DMS153 treated with DMSO at 0.1 percent for 48 hours (cell line): ENCODE results near the gene ZHX3.

Experiments used
- DNase-seq: peaks from one replicate; lab custom pipeline; 2025; ENCODE audit not compliant: unreplicated experiment; lab: John Stamatoyannopoulos, UW

ZHX3 gene

DNA sequence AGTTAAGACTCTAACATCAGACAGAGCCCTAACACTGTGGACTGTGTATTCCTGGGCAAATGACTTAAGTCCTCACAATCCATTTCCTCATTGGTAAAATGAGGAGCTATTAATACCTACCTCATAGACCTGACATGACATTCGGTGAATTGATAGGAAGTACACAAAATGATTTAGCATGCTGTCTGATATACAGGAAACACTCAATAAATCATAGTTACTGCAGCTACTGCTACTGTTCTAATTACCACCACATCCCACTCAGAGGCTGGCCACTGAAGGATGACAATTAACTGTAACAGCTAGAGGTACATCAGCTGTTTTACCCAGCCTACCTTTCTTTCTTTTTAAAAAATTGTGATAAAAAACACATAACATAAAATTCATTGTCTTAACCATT, 92.4 kb downstream of the ZHX3 start:
- DNase-seq: no peak

DNA sequence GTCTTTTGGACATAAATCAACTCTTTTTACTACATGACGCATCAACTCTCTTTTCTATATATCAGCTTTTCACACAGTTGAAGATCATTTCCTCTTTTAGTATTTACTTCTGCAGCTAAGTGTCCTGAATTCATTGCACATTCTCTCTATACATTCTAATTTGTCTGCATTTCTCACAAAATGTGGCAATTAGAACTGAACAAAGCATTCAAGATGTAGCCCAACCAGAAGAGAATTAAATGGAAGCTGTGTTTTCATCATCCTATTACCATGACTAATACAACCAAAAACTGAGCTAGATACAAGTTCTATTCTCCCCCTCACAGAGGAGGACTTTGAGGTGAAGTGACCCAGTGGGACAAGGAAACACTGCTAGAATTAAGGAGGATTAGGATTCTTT, 93.2 kb downstream of the ZHX3 start:
- no peak for DNase-seq

DNA sequence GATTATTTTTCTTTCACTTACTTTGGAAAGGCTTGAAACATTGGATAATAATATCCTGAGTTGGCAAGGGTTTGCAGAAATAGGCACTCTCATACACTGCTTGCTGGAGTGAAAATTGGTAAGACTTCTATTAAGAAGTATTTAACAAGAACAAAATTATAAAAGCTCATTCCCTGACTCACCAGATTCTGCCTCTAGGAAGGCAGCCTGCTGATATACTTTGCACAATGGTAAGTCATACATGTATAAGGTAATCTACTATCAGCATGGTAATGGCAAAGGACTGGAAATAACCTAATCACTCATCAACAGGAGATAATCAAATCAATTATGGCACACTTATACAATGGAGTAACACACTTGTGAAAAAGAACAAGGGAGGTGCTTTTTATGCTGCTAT, 94.4 kb downstream of the ZHX3 start:
- no peak for DNase-seq

DNA sequence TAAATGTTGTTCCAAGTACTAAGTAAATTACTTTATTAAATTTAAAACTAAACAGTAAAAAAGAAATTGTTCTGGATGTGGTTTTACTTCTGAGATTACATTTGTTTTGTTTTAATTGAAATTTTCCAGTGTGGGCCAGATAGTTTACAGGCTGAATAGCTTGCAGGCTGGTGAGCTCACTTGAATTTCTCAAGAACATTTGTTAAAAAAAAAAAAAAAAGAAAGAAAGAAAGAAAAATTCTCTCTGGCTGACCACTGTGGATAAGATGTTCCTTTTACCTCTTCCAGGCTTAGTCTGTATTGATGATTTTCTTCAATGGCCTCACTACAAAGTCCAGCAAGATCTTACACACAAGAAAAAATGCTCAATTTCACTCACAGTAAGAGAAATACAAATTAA, 94.8 kb downstream of the ZHX3 start:
- DNase-seq: no peak

DNA sequence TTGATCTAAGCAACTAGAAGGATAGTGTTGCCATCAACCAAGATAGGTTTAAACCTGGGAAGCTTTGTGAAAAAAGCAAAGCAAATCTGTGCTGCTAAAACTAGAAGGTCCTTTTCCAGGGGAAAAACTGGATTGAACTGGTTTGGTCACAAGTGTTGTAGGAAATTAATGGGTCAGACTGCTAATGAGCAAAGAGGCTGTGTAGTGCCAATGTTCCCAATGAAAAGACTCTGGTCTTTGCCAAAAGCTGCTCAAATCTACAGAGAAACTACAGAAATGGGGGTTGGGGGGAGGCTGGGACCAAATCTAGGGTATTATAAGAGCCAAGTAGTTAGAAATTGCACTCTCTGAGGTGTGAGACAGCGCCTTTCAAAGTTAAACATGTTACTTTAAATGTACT, 95.2 kb downstream of the ZHX3 start:
- DNase-seq: no peak

DNA sequence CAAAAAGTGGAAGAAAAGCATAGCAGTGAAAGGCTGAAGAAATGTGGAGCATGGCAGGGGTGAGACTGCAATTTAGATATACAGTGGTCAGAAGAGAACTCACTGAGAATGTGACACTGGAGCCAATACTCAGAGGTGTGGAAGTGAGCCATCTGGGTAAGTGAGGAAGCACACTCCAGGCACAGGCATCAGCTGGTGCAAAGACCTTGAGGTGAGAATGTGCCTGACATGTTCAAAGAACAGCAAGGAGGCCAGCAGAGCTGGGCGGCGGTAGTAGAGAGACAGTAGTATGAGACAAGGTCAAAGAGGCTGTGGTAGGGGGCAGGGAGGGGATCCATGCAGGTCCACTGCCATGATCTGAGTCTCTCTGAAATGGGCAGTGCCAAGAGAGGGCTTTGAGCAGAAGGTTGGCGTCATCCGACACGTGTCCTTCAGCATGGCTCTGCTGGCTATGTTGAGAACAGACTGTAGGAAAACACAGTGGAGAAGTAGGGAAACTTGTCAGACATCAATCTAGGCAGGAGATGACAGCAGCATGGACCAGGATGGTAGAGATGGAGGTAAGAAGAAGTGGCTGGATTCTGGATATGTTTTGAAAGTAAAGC, 95.8 kb downstream of the ZHX3 start:
- no peak for DNase-seq

DNA sequence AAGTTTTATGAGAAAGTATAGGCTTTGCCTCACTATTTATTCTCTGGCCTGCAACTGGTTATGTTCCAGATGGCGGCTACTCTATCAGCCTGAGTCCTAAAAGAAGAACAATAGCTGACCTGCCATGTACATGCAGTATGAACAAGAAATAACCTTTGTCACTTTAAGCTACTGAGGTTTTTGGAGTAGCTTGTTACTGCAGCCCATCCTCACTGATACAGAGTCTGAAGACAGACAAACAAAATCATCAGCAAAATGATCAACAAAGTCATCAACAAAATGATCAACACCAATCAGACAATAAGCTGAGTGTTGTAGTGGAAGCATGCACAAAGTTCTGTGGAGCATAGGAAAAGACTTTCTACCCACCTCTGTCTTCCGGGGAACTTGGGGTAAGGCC, 97.7 kb downstream of the ZHX3 start:
- DNase-seq: no peak

DNA sequence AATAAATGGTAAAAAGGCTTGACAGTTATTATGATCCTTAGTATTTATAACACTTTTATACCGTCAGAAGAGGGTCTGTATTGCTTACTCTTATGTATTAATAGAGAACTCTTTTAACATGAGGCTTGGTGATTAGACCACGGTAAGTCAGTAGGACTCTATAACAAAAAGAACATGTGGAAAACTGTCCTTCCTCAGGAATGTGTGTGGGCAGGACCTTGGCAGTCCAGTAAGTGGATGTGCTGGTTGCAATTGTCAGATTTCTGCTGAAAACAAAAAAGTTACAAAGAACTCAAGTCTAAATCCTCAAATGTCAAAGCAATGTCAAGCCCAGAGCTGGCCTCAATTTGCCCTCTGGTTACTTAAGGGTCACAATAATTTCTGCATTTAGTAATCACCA, 99.1 kb downstream of the ZHX3 start:
- DNase-seq: no peak

DNA sequence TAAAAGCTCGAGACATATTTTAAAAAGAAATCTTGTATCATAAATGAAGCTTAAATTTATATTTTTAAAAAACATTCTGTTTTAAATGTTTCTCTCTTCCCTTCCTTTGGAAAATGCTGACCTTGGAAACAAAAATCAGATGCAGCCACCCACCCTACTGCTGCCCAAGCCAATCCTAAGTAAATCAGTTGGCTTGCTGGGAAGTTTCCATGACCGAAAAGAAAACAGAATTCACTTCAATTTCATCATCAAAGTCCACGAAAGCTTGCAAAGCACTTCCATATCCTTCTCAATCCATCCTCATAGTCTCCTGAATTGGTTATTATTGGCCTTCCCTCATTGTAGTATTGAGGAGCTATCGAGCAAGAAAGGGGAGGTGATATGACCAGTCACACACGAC, 100.1 kb downstream of the ZHX3 start:
- no peak for DNase-seq

DNA sequence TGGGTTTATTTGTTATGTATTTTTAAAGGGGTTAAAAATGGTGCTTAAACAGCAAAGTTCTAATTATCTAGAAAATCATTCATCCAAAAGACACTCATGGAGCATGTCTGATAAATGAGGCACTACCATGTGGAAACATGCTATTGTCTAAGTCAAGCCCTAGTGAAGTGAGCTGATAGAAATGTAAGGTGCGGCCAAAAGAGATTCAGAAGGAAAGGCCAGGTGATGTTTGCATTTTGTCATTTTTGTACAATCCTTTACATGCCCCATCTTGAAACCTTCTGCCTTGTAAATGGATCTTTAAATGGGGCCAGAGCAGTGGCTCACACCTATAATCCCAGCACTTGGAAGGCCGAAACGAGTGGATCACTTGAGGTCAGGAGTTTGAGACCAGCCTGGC, 102.9 kb downstream of the ZHX3 start:
- no peak for DNase-seq

DNA sequence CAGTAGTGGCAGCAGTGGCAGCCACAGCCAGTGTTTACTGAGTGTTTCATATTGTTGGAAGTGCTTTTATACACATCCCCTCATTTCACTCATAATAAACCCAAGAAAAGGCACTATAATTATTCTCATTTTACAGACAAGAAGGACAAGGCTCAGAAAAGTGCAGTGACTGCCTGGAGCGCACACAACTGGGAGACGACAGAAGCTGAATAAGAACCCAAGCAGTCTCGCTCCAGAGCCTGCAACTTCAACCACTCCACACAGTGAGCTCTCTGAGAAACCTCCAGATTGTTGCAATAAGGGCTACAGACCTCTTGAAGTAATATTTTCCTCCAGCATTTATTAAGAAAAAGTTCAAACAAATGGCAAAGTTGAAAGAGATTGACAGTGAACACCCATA, 103.3 kb downstream of the ZHX3 start:
- DNase-seq: no peak

DNA sequence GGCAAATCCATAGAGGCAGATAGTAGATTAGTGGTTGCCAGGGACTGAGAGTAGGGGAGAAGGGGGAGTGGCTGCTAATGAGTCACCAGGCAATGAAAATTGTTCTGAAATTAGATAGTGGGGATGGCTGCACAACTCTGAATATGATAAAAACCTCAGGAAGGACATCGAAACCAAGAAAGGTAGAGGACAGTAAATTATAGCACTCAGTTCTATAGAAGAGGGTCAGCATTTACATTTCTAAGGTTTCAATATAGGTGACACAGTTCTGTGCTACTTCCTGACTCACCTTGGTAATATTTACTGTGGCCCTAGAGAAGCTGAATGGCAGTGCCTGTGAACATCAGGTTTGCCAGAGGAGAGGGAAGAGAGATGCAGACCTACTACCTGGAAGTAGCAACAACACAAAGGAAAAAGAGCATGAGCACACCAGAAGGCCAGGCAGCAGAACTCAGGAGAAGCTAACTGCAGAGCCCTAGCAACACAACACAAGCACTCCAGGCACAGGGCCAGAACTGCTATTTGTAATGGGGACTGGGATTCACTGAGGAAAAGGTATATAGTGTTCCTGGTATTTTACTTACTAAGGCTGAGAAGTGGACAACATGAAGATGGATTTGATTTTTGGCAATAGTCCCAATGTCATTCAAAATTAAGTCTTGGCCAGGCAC, 104.2 kb downstream of the ZHX3 start:
- DNase-seq: peak; percentile 26

DNA sequence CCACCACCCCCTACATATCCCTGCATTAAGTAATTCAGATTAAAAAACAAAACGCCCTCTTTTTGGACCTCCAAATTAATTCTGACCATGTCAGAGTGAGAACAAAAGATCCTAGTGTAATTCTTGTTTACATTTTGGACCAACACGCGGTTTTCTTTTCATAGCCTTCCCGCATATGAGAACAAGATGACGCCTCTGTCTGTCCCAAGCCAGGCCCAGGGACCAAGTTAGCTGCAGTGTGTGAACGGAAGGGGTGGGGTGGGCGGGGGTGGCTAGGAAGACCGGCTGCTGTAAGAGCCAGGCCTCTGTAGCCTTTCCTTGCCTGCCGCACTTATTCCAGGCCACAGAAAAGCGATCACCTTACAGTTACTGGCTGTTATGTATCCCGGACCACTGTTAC, 112.2 kb downstream of the ZHX3 start:
- DNase-seq: no peak

DNA sequence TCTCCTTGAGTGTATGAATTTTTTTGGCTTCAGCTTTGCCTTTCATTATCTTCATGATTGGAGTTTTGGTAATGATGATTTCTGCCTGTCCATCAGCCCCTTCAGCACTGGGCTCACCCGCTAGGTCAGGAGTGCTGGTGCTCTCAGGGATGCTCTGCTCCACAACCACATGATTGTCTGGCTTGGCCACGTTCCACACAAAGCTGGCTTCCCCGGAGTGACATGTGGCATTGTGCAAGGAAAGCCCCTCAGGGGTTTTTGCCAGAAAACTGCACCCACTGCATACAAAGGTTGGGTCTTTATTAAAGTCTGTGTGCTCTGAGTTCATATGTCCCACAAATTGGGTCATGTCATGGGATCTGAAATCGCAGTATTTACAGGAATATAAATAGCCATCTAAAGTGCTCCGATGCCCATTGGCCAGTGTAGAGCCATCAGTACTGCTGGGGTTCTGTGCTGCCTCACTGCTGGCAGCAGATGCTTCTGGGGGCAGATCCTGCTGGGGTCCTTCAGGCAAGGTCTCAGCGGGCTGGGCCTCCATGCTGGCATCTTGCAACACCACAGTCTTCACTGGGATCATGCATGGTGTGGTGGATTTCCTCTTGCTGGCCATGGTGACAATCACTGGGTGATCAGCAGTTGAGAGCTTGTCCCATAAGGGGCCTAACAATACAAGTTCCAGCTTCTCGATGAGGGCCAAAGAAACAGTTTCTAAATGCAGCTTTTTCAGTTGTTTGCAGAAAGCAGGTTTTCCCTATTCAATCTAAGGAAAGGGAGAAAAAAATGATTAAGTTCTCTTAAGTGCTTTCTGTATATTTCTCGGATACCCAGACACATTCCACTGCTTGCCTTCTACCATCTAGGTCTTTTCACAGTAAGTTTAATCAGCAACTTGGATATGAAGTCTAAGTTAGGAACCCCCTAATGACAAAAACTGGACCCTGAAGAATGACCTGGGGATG, 112.9 kb downstream of the ZHX3 start:
- no peak for DNase-seq

DNA sequence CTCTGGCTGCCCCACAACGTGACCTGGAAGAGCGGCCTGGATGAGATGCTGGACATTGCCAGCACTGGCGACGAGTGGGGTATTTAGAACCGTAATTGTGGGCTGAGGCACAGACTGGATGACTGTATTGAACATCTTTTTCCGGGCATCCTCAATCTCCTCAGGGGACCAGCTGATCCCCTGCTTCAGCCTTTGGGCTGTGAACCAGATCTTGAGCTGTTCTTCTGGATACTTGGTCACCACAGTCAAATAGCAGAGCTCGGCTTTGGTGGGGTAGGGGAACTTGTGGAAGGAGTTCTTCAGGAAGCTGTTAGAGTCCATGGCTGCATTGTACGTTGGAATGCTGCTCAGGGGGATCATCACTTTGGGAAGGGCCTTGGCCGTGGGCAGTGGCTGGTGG, 113.9 kb downstream of the ZHX3 start:
- DNase-seq: no peak

DNA sequence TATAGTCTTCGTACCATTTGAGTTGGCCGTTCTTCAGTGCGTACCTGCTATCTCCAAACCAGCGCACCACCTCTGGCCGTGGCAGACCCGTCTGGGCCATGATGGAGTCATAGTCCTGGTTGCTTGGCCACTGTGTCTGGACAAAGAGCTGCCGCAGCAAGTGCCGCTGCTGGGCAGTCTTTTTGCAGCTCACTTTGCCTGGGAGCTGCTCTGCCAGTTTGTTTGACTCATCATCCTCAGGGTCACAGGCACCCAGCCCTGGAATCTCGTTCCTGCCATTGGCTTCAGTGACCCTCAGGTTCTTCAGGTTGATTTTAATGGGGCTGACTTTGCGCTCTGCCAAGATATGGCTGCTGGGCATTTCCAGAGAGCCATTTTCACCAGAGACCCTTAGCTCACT, 115.1 kb downstream of the ZHX3 start:
- no peak for DNase-seq

DNA sequence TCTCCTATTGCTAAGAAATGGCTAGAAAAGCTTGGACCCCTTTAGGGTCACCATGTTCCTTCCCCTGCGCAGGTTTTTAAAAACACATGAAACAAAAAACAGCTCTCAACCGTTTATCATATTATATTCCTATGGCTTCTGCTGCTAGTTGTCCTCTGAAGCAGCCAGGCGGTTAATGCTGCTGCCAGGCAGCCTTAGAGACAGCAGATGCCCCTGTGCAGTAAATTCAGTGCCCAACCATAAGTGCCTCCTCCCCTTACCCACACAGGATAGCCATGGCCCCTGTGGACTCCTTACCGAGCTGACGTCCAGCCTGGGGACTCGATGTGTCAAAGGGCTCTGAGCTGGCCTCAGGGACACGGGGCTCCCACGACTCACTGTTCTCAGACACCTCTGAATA, 115.8 kb downstream of the ZHX3 start:
- DNase-seq: no peak

DNA sequence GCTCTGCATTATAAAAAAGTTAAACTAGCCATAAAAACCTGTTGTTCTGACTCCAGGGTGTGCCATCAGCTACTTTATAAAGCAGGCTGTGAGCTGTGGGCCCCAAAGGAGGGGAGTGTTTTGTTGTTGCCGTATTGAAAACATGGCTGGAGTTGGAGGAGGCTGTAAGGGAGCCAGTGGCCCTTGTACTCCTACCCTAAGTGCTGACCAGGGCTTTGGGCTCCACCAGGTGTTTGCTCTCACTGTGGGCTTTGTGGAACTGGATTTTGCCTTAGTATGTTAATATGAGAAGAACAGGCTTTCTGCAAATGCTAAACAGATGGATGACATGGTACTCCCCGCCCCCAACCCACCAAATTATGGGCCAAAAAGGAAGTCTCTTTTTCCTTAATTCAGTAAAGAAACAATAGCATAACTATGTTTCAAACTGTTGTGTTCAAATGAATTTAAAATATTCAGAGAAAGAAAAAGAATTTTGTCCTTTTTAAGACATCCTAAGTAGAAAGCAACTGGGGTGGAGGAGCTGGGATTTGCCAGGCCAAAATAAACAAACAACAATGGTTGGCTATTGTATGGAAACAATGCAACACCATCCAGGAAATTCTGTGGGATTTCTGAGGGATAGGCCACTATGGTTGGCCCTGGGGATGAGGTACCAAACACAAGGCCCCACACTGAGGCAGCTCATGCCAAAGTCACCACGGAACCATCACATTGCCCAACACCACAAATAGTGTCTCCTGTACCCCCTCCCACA, 116.9 kb downstream of the ZHX3 start:
- no peak for DNase-seq

DNA sequence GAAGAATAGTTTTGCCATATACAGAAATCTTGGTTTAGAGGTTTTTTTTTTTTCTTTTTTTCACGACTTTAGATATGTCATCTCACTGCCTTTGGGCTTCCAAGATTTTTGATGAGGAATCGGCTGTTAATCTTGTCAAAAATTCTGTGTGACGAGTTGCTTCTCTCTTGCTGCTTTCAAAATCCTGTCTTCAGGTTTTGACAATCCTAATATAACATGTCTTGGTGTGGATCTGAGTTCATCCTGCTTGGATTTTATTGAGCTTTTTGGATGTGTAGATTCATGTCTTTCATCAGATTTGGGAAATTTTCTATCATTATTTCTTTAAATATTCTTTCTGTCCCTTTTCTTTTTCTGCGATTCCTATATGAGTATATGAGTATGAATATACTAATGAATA, 119.1 kb downstream of the ZHX3 start:
- no peak for DNase-seq

DNA sequence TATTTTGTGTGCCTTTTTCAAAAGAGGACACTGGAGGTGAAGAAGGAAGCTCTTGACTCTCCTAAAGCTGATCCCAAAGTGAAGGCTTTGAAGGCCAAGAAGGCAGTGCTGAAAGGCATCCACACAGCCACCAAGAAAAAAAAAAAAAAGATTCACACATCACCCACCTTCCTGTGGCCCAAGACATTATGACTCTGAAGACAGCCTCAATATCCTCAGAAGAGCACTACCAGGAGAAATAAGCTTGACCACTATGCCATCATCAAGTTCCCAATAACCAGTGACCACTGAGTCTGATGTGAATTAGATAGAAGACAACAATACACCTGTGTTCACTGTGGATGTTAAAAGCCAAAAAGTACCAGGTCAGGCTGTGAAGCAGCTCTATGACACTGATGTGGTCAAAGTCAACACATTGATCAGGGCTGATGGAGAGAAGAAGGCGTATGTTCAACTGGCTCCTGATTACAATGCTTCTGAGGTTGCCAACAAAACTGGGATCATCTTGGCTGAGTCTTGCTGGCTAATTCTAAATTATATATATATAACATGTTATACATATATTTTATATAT, 120.8 kb downstream of the ZHX3 start:
- DNase-seq: no peak

DNA sequence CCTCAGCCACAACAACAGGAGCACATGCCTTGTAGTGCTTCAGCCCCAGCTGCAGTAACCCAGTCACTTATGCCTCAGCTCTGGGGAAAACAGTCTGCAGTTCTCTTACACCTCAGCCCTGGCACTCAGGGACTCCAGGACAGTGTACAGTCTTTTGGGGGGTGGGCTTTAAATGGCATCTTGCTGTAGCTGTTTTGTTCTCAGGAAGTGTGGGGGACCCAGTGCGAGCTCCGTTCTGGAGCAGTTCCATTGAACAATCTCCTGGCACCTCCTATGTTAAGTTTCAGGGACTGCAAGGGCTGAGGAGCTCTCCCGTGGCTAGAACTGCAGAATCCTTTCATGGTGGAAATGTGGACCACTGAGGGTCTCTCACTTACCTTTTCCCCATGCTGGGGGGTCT, 125.0 kb downstream of the ZHX3 start:
- DNase-seq: no peak
